Endometrial microvascular endothelial cells (primary cell): ENCODE data around the gene FAM83F. TPM values are rescaled to one million over a fixed set of nuclear protein-coding genes. Genes with fewer than 3 reads are reported as not detected.
"Not testable (repeated sequence)": the region's sequence is repeated elsewhere in the genome, so short reads cannot be mapped to it uniquely, and the experiment has no call there.

Experiments used
- in situ Hi-C: cut with HindIII; loops from 2 replicates; pipeline ENCODE4 v1.10.0; 2017; ENCODE audit warnings: low sequenced_read_pairs, low pct_unique_long_range_greater_than_20kb; ENCODE audit errors: inconsistent ontology term
- total RNA-seq: library from RNA; depleted of rRNA; stranded (reverse); fragments of >200 nt; gene quantifications from one replicate; pipeline ENCODE4 v1.2.3, GENCODE V29; 2015; ENCODE audit errors: inconsistent ontology term

The FAM83F gene
- not detected for total RNA-seq

DNA sequence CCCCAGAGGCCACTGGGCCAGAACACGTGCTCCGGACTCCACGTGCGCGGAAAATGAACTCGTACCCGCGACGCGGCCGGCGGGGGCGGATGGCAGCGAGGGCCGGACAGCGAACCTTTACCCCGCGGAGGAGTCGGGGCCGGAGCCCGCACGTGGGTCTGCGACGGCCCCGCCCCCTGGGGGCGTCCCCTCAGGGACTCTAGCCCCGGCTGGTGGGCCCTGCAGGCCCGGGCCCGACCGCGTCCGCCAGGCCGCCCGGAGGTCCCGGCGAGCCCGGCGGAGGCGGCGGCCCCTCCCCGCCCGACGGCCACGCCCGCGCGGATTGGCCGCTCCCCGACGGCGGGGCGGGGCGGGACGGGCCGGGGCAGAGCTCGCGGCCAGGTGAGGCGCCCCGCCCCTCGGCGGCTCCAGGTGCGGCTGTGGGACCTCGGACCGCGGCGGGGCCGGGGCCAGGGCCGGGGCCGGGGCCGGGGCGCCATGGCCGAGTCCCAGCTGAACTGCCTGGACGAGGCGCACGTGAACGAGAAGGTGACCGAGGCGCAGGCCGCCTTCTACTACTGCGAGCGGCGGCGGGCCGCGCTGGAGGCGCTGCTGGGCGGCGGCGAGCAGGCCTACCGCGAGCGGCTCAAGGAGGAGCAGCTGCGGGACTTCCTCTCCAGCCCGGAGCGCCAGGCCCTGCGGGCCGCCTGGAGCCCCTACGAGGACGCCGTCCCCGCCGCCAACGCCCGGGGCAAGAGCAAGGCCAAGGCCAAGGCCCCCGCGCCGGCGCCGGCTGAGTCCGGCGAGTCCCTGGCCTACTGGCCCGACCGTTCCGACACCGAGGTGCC is at the start of gene FAM83F:
FAM83F (plus strand) TSS at position 389 of the 827 bp plus-strand sequence; CDS start at position 478, 89 bp downstream.
- in situ Hi-C loops: no loop called here

DNA sequence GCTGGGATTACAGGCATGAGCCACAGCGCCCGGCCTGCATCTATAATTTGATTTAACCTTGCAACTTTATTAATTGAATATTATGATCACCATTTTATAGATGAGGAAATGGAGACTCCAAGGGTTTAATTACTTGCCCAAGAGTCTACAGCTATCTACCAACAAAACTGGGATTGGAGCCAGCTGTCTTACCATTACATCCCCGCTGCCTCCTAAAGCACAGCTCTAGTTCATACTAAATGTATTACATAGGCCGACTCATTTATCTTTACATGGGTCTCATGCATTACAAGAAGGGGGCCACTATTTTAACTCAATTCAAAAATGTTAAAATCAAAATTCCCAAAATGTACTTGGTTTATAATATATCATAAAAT is 48.6 kb upstream of the FAM83F start:
- in situ Hi-C loops: no loop called here

DNA sequence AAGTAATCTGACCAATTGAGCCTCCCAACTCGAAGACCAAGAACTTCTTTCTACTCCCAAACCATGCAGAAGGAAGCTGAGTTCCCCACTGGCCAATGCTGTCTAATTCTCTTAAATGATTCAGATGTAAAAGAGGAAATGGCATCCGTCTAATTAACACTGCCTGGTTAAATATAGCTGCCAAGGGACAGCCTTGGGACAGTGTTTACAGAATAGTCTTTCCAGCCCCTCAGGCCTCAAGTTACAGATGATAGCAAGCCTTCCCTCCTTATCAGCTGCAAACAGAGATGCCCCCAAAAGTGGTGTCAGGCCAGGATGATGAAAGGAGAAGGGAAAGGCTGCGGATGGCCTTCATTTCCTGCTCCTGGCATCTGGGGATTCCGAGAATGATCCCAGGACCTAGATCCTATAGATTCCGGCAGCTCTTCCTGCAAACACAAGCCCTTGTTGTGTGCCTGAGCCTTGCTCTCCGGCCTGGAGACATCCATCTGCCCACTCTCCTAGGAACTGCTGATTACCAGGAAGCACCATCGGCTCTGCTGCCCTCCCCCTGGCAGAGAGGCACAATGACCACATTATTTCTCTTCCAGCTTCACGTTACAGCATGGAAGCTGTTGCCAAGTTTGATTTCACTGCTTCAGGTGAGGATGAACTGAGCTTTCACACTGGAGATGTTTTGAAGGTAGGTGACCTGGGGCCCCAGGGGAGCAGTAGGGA is 48.1 kb upstream of the FAM83F start:
- in situ Hi-C loops: no loop called here

DNA sequence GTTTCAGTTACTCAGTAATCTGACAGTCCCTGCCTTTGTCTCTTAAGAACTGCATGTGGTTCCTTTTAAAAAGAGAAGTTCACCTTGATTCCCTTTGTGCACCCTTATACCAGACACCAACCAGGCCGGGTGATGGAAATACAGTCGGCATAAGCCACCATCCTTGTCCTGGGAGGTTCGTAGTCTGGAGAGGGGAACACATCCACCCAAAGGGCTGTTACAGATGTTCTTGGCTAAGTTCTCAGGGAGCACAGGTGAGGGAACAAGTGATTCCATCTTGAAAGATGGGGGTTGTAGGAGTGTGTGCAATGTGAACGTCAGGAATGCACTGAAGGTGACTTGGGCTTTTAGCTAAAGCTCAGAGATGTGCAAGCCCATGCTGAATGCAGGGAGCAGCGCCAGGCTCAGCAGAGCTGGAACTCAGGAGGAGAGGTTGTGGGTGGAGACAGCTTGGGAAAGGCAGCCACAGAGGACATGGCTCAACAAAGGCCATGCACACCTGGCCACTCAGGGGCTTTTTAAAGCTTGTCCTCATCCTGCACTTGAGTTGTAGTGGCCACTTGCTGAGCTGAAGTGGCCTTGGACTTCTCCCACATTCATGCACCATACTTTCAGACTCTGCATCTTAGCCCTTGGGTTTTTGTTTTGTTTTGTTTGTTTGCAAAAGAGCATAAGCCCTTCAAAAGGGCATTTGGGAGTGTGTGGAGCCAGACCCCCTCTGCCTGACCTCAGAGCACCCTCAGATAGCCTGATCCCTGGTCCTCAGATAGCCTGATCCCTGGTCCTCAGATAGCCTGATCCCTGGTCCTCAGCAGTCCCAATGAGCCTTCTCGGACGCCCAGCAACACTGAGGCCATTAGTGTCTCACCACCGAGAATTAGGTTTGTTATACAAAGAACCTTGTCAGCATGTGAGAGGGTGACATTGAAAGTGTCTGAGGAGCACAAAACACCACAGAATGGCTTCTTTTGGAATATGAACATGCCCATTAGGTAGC is 47.2 kb upstream of the FAM83F start:
- in situ Hi-C loops: no loop called here

DNA sequence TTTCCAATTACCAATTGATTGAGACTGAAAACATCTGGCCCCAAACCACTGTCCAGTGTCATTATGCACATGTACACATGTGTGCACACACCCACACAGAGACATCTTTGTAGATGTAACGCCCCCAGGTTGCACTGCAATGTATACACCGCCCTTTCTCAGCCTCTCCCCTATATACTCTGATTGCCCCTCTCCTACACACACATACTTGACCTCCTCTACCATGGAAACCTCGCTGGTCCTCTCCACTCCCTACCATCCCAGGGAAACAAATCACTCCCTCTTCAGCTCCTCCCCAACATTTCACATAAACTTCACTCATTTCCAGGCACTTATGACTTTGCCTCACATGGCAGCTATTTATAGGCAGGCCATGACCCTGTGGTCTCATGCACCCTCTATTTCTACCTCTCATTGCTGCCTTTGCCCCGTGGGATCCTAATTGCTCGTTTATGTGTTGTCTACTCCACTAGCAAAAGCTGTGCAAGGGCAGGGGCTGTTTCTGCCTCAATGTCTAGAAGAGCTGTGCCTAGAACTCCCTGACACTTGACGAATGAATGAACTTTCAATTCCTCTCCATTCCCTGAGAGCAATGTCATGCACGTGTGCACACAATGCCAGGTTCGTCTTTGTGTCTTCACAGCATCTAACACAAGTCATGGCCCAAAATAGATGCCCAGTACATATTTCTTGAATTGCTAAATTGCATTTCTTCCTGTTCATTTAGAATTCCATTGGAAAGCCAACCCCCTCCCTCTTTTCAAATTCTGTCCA is 44.6 kb upstream of the FAM83F start:
- in situ Hi-C loops: no loop called here

DNA sequence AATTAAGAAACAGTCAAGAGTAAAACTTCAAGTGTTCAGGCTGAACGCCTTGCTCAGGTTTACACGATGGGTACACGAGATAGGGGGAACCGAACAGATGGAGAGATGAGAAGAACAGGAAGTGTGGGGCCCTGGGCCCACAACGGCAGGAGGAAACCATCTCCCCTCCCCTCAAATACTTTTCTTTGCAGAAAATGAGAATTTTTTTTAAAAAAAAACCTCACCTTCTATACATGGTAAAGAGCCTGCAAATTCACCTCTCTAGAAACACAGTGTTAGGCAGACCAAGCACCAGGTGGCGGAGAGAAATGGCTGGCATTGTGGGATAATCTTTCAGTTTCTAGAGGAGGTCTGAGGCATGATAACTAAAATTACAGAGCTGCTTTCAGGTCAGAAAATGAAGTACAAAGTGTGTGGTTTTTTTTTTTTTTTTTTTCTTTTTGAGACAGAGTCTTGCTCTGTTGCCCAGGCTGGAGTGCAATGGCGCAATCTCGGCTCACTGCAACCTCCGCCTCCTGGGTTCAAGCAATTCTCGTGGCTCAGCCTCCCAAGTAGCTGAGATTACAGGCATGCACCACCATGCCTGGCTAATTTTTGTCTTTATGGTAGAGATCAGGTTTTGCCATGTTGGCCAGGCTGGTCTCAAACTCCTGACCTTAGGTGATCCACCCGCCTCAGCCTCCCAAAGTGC is 43.0 kb upstream of the FAM83F start:
- in situ Hi-C loops: not testable (repeated sequence)

DNA sequence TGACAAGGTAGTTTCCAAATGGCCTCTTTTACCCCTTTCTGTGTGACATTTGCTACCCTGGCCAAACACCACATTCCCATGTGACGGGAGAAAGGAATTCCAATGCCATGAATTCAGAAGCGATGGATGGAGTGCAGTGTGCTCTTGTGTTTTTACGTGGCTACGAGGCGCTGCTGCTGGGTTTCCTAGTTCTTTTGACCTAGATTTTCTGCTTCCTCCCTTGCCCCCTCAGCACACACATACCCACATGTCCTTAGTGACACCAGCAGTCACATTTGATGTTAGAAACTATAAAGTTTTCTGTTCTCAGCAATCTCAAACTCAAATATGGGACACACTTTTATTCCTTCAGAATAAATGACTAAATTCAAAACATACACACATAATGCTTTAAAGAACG is 42.4 kb upstream of the FAM83F start:
- in situ Hi-C loops: no loop called here

DNA sequence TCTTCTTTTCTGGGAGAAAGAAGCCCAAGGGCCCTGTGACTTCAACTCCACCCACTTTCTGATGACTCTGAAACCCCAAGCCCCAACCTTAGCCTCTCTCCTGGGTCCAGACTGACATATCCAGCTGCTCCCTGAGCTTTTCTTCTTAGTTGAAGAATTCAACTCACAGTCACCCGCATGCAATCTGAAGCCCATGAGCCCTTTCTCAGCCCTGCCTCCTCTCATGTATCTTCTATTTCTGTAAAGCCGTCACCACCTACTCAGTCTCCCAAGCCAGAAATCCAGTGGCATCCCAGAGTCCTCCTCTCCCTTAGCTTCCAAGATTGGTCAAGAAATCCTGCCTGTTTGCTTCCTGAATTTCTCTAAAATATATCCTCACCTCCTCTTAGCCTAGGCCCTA is 41.7 kb upstream of the FAM83F start:
- in situ Hi-C loops: no loop called here

DNA sequence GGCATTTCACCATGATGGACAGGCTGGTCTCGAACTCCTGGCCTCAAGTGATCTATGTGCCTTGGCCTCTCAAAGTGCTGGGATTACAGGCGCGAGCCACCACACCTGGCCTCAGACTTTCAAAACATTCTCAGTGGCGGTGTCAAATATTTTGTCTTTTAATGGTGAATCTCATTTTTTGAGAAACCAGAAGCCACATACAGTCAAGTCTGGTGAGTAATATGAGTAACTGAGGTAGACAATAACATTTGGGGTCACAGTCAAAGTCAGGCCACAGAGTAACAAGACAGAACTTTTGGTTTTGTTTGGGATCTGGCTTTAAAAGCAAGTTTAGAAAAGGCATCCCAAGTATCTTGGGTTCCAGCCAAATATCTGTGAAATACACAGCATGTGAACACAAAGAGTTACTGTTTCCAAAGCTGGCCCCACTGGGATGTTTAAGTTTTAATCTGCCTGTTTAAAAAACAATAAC is 40.1 kb upstream of the FAM83F start:
- in situ Hi-C loops: no loop called here

DNA sequence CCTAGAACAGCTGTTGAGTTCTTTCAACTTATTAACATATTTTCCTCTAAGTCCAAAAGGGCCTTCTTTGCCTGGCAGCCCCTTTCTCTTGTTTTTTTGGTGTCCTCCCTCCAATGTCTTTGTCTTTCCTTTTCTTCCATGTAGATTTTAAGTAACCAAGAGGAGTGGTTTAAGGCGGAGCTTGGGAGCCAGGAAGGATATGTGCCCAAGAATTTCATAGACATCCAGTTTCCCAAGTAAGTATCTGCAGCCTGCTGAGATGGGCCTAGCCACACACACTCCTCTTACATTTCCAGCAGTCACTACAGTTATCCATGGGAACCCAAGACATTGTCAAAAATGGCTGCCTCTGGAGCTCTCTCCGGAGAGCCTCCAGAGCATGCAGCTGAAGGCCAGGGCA is 39.1 kb upstream of the FAM83F start:
- in situ Hi-C loops: no loop called here

DNA sequence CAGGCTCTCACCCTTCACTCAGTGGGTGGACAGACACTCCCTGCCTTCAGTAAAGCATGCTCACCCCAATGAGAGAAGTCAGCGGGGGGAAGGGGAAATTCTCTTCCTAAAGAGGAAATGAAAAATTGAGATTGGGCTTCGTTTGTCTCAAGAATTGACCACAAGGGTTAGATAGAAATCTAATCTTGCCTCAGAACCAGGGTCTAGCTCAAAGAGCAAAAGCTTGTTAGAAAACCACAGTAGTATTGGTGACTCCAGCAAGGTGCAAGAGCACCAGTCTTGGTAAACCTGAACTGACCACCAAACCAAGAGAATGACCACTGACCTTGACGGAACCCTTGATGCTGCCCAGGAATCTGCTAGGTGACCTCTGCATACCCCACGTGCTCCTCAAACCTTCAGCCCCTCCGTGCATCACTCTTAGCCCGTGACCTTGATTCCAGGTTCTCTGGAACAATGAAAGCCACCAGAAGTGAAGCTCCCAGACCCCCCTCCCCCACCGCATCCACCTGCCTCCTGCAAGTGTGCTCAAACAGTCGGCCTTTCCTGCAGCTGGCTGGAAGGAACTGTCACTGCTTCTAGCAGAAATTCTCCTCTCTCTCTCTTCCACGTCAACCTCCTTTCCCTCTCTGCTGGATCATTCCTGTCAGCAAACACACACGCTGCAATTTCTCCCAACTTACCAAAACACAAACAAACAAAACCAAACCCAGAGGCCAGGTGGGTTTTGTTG is 37.7 kb upstream of the FAM83F start:
- in situ Hi-C loops: no loop called here

DNA sequence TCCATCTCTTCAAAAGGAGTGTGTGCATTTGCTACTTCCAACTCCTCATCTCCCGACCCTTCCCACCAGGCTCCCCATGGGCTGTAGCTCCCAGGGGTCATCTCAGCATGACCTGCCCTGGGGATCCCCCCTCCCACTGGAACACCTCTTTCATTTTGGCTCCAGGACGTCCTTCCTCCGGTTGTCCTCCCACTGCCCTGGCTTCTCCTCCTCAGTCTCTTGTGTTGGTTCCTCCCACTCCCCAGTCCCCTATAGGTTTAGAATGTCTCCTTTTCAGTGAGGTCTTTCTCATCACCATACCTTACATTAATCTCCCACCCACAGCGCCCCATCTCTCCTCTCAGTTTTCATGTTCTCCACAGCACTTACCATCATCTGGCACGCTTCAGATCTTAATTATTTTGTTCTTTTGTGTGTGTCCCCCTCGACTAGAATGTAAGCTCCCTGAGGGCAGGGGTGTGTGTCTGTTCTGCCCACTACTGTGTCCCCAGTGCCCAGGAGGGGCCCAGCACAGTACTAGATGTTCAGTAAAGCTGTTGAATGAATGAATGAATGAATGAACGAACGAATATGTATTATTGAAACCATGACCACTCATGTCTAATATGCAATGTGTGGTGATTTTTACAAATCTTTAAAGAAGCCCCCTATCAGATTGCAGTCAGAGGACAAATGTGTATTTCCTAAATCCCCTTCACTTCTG is 36.6 kb upstream of the FAM83F start:
- in situ Hi-C loops: no loop called here

DNA sequence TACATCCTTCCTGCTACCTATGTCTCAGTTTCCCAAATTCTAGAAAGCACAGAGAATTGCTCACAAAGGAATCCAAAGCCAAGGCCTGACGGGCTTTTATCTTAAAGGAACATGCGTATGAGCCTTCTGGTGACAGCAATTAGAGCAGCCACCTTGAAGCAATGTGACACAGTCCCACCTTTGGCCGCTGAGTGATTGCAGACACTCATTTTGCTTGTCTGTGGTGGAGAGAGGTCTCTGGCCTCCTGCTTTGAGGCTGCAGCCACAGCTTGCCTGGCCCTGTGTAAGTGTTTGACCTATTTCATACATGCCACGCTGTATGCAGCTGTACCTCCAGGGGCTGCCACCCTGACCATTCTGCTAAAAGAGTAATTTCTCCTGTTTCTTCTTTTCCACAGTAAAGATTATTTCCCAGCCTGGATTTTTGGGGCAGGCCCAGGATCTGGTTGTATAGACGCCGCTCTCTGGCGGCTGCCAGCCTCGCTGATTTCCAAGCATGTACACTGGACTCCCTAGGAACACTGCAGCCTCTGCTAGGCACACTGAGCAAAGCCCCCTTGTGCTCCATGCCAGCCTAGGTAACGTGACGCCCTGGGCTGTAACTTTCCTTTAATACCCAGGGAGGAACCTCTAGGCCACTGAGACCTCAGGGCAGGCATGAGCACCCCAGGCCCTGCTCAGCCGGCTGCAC is 35.7 kb upstream of the FAM83F start:
- in situ Hi-C loops: no loop called here

DNA sequence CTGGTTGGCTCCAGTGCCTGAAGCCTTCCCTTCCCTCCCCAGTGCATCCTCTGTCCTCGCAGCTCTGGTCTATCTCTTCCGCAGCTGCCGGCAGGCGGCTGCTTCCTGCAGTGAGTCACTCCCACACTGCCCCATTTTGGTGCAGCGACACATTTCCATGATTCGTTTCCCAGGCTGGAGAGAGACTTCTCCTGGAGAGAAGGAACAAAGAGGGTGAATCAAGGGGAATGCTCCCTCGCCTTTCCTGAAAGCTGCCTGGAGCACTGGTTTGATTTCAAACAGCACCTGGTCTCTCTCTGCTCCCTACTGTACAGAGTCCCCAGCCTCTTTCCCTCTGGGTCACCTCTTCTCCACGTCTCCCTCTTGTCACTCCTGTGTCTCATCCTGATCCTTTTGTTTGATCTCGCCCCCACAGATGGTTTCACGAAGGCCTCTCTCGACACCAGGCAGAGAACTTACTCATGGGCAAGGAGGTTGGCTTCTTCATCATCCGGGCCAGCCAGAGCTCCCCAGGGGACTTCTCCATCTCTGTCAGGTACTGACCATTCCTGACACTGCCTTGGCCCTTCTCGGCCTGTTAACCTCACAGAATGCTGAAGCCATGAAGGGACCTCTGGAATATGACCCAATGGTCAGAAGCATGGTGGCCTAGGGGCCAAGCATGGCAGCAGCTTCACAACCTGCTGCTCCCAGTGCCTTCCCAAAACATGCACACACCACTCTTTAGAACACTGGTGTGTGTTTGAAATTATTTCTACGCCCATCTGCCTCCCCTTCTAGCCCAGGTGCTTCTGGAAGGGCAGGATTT is 34.9 kb upstream of the FAM83F start, which contains the start of gene TMA7B:
TMA7B (plus strand) TSS at position 758 of the 808 bp plus-strand sequence. CDS start 3,978 bp downstream, outside the sequence.
- in situ Hi-C loops: no loop called here
